Endothelial cell (in vitro differentiated cells): Measurements from ENCODE around the gene PDE6A. TPM values are rescaled to one million over a fixed set of nuclear protein-coding genes. Genes with fewer than 3 reads are reported as not detected.

Source experiments
- DNase-seq: peaks from one replicate; pipeline ENCODE4 v3.0.0; 2021; ENCODE audit warnings: low spot score
- H3K27ac Mint-ChIP-seq: one replicate; pipeline ENCODE4 v1.8.0; 2021; ENCODE audit warnings: mixed read lengths, inconsistent platforms; ENCODE audit not compliant: unreplicated experiment
- H3K27me3 Mint-ChIP-seq: one replicate; pipeline ENCODE4 v1.8.0; 2021; ENCODE audit warnings: mild to moderate bottlenecking, moderate library complexity, mixed read lengths, inconsistent platforms; ENCODE audit not compliant: unreplicated experiment
- H3K36me3 Mint-ChIP-seq: one replicate; pipeline ENCODE4 v1.8.0; 2021; ENCODE audit warnings: mild to moderate bottlenecking, low read depth, mixed read lengths, inconsistent platforms; ENCODE audit not compliant: unreplicated experiment
- H3K4me1 Mint-ChIP-seq: one replicate; pipeline ENCODE4 v1.8.0; 2021; ENCODE audit warnings: mild to moderate bottlenecking, mixed read lengths, inconsistent platforms; ENCODE audit not compliant: unreplicated experiment
- H3K4me3 Mint-ChIP-seq: one replicate; pipeline ENCODE4 v1.8.0; 2021; ENCODE audit warnings: mild to moderate bottlenecking, mixed read lengths, inconsistent platforms; ENCODE audit not compliant: unreplicated experiment
- H3K9me3 Mint-ChIP-seq: one replicate; pipeline ENCODE4 v1.8.0; 2021; ENCODE audit warnings: mixed read lengths, inconsistent platforms; ENCODE audit not compliant: unreplicated experiment
- CTCF ChIP-seq: fragments of 200-600 bp; sonication (generic); IDR thresholded peaks from one replicate; pipeline ENCODE4 v1.5.0; 2021; ENCODE audit warnings: antibody characterized with exemption; ENCODE audit not compliant: unreplicated experiment
- total RNA-seq: library from RNA; stranded (reverse); fragmentation: NEBNext Ultra II Directional; extraction: Animal tissue kit (Norgen Biotek cat#: 25700); gene quantifications from one replicate; pipeline ENCODE4 v1.2.1, GENCODE V29; 2021; ENCODE audit not compliant: unreplicated experiment

The PDE6A gene
- total RNA-seq, 1 donor from 2014 or later, result not detected

- peak; percentile 76 for DNase-seq
- H3K9me3 Mint-ChIP-seq, result no peaks in the 10 kb centered on the region
- H3K4me3 Mint-ChIP-seq, result no peak overlapping the region
- peak; percentile 37 for TF ChIP-seq CTCF
- peaks cover 11% of the 10 kb centered on the region for H3K4me1 Mint-ChIP-seq
- peaks cover 8% of the 10 kb centered on the region for H3K36me3 Mint-ChIP-seq
- peaks cover 4% of the 10 kb centered on the region for H3K27me3 Mint-ChIP-seq
- H3K27ac Mint-ChIP-seq, result no peak overlapping the region
Measured at GRCh38 chr5:149834246-149834855, 110.2 kb downstream of the PDE6A start.

GRCh38 chr5:149833116-149833827, 111.3 kb downstream of the PDE6A start:
- no peak for TF ChIP-seq CTCF
- Mint-ChIP-seq H3K36me3 (peaks cover 8% of the 10 kb centered on the region), H3K27ac (no peak overlapping the region), H3K9me3 (no peaks in the 10 kb centered on the region), H3K4me1 (peaks cover 15% of the 10 kb centered on the region), H3K27me3 (peaks cover 7% of the 10 kb centered on the region), H3K4me3 (no peak overlapping the region)
- no peak for DNase-seq

GRCh38 chr5:149832636-149833035, 112.0 kb downstream of the PDE6A start:
- TF ChIP-seq CTCF, result no peak
- H3K9me3 Mint-ChIP-seq, result no peaks in the 10 kb centered on the region
- H3K27ac Mint-ChIP-seq, result no peak overlapping the region
- no peak for DNase-seq
- H3K27me3 Mint-ChIP-seq, result peaks cover 7% of the 10 kb centered on the region
- H3K4me1 Mint-ChIP-seq, result peaks cover 16% of the 10 kb centered on the region
- H3K4me3 Mint-ChIP-seq, result no peak overlapping the region
- peaks cover 8% of the 10 kb centered on the region for H3K36me3 Mint-ChIP-seq

- H3K4me1 Mint-ChIP-seq, result peaks cover 19% of the 10 kb centered on the region
Measured at GRCh38 chr5:149831492-149831891, 113.1 kb downstream of the PDE6A start.

More at GRCh38 chr5:149831492-149831891, 113.1 kb downstream of the PDE6A start:
- TF ChIP-seq CTCF, result no peak
- H3K27me3 Mint-ChIP-seq, result peaks cover 8% of the 10 kb centered on the region
- H3K4me3 Mint-ChIP-seq, result no peak overlapping the region
- no peak overlapping the region for H3K27ac Mint-ChIP-seq
- H3K9me3 Mint-ChIP-seq, result no peaks in the 10 kb centered on the region
- DNase-seq, result no peak
- H3K36me3 Mint-ChIP-seq, result peaks cover 8% of the 10 kb centered on the region
